ENCODE measurements around the gene ZKSCAN5. TPM values are rescaled to one million over a fixed set of nuclear protein-coding genes. Genes with fewer than 3 reads are reported as not detected.

The ZKSCAN5 gene
- total and polyA plus RNA-seq, 2 of the 8 experiments (the other 6 are each of a cell fraction or from before 2014, with no cell fraction given) = 5.3 to 13.5 TPM

- H3K56ac ChIP-seq (replicated peaks; ENCODE audit: insufficient read length, low read depth, low read length) = no peak overlapping the region
- no peak overlapping the region for H2BK5ac ChIP-seq (ENCODE audit: low read depth, low read length)
- no peak overlapping the region for H4K91ac ChIP-seq (replicated peaks; ENCODE audit: insufficient read length, low read length)
- H4K8ac ChIP-seq (ENCODE audit: extremely low read depth, insufficient read depth, low read length) = peak overlapping the region; percentile 96
- H3K9me3 ChIP-seq (ENCODE audit: insufficient read depth in 2 of 2, low read depth in 1 of 2, low read length in 1 of 2) = peaks cover 0 to 6% of the 10 kb centered on the region in 2 experiments; a peak in 2 of 4 replicates
- H2AK5ac ChIP-seq (ENCODE audit: low read depth, low read length) = no peak overlapping the region
- H3K14ac ChIP-seq (ENCODE audit: insufficient read length) = no peak overlapping the region
- no peaks in the 10 kb centered on the region for H3K4me1 ChIP-seq (replicated peaks in 1 of 4; ENCODE audit: control insufficient read depth in 3 of 4, insufficient read depth in 4 of 4, low read length in 3 of 4)
- POLR2A ChIA-PET (ENCODE audit: partially characterized antibody) = interaction anchor here (1.0 to 2.9 kb wide), 3 partner anchors 26 to 51 kb away, joined by 3 to 20 read pairs (median 8); partner anchors contain the start of genes ZKSCAN5 and ZNF394
- peak overlapping the region; percentile 90; the same call in 1 of the 2 replicates for H2AFZ ChIP-seq (ENCODE audit: low read length)
- peak overlapping the region; percentile 64 to 97 (median 90) for H3K9ac ChIP-seq (replicated peaks in 1 of 4; ENCODE audit: extremely low read depth in 1 of 4, low read depth in 3 of 4, low read length in 3 of 4)
- H2BK15ac ChIP-seq (ENCODE audit: low read length) = no peak overlapping the region
- H3K4me2 ChIP-seq (ENCODE audit: insufficient read depth in 1 of 2, low read depth in 2 of 2, low read length in 2 of 2) = peak overlapping the region; percentile 44 to 85
- H4K5ac ChIP-seq (ENCODE audit: insufficient read length, low read depth, low read length) = no peak overlapping the region
- peaks cover 2% of the 10 kb centered on the region; the same call in 1 of the 2 replicates for H3K23me2 ChIP-seq (ENCODE audit: low read depth, low read length)
- H2BK12ac ChIP-seq (ENCODE audit: low read depth, low read length) = no peak overlapping the region
- H3K4me3 ChIP-seq (ENCODE audit: extremely low read depth in 1 of 4, insufficient read depth in 2 of 4, low read depth in 3 of 4, low read length in 4 of 4) = peak overlapping the region; percentile 94 to 98 (median 96)
- no peak for FAIRE-seq
- CTCF ChIA-PET (ENCODE audit: partially characterized antibody) = no interaction called here
- peak overlapping the region; percentile 83 for H3K27ac ChIP-seq (ENCODE audit: low read depth, low read length)
- no peak overlapping the region for H2BK20ac ChIP-seq (ENCODE audit: low read length)
- H2BK120ac ChIP-seq (replicated peaks; ENCODE audit: low read depth, low read length) = no peak overlapping the region
- H3K79me1 ChIP-seq (ENCODE audit: low read depth, low read length) = no peaks in the 10 kb centered on the region; the same call in 1 of the 2 replicates
- H3K4ac ChIP-seq (replicated peaks; ENCODE audit: insufficient read length, low read depth, low read length) = no peak overlapping the region
- no peak for DNase-seq (ENCODE audit: low read depth in 1 of 2, low spot score in 2 of 2)
- no peaks in the 10 kb centered on the region for H3K27me3 ChIP-seq (replicated peaks in 1 of 4; ENCODE audit: control insufficient read depth in 3 of 4, extremely low read depth in 1 of 4, insufficient read depth in 3 of 4, low read length in 3 of 4)
- WGBS, 2 experiments (ENCODE audit: extremely low coverage in 1 of 2, insufficient coverage in 1 of 2, insufficient read length in 1 of 2, insufficient replicate concordance in 2 of 2, low coverage in 1 of 2, low lambda C conversion rate in 2 of 2, missing lambda C conversion rate in 1 of 2) = 30% methylated on average over 15 of the region's 15 CpGs; no CpG with 5 or more reads in 1 of the 2 experiments
- H3K79me2 ChIP-seq (ENCODE audit: control insufficient read depth in 1 of 2, insufficient read depth in 2 of 2, low read length in 2 of 2) = peaks cover 0 to 8% of the 10 kb centered on the region in 2 experiments; a peak in 2 of 4 replicates
- H3K23ac ChIP-seq (ENCODE audit: insufficient read length) = no peak overlapping the region
- H3K18ac ChIP-seq (ENCODE audit: extremely low read depth, low read length) = no peak overlapping the region
- H3K36me3 ChIP-seq (ENCODE audit: control insufficient read depth in 2 of 4, insufficient read depth in 4 of 4, low read length in 3 of 4) = peaks cover 2 to 26% (median 8%) of the 10 kb centered on the region in 4 experiments; a peak in 6 of 8 replicates
- no peaks in the 10 kb centered on the region for H4K20me1 ChIP-seq (replicated peaks in 1 of 2; ENCODE audit: control insufficient read depth in 1 of 2, insufficient read depth in 2 of 2, low read length in 2 of 2)
- no peak for TF ChIP-seq CBX5 (IDR thresholded peaks at IDR 0.05; ENCODE audit: low read depth, low read length)
- TF ChIP-seq CHD2 (IDR thresholded peaks at IDR 0.05; ENCODE audit: low read length) = no peak
- no peak for TF ChIP-seq TCF12 (IDR thresholded peaks at IDR 0.05; ENCODE audit: low read depth, low read length)
- TF ChIP-seq ASH2L (IDR thresholded peaks at IDR 0.05; ENCODE audit: low read length) = no peak
- TF ChIP-seq YY1 (IDR thresholded peaks at IDR 0.05; ENCODE audit: low read depth, low read length) = no peak
- TF ChIP-seq NANOG (IDR thresholded peaks at IDR 0.05; ENCODE audit: insufficient read depth, low read depth, low read length, poor library complexity, severe bottlenecking) = no peak
These were observed 46.9 kb downstream of the ZKSCAN5 start for GRCh38 chr7:99551334-99551733.
